PC-3 (cell line): ENCODE measurements around the gene GFOD1. TPM values are rescaled to one million over a fixed set of nuclear protein-coding genes. Genes with fewer than 3 reads are reported as not detected.

Experiments
- ATAC-seq: fragments of 200-7000 bp; cut with Tn5 transposase; 2 replicates; pipeline ENCODE4 v1.9.1; 2020; ENCODE audit warnings: mild to moderate bottlenecking, moderate library complexity
- BruUV-seq: library from RNA; stranded (reverse); fragments of 400-500 nt; replicated peaks from 2 replicates; lab custom pipeline; 2021; lab: Mats Ljungman, UMichigan
- CTCF ChIA-PET: fragments of 300-600 bp; sonication (Branson Sonifier 250); formaldehyde crosslinking; loops from one replicate; lab custom pipeline; 2022; ENCODE audit warnings: antibody characterized with exemption; lab: Charles Lee
- POLR2A ChIA-PET: fragments of 300-600 bp; sonication (Branson Sonifier 250); formaldehyde crosslinking; loops from one replicate; lab custom pipeline; 2022; ENCODE audit warnings: antibody characterized with exemption; ENCODE audit not compliant: unreplicated experiment; lab: Charles Lee
- DNase-seq: peaks from one replicate; pipeline ENCODE4 v3.0.0-alpha.2; 2015
- H2AFZ ChIP-seq: fragments of 300-600 bp; sonication (generic); 2 replicates; pipeline ENCODE4 v1.6.0; 2016; ENCODE audit warnings: antibody characterized with exemption, low read length
- H3F3A ChIP-seq: fragments of 300-600 bp; sonication (generic); one replicate; pipeline ENCODE4 v1.6.0; 2017; ENCODE audit warnings: antibody characterized with exemption, low read length, control low read depth, mild to moderate bottlenecking; ENCODE audit not compliant: unreplicated experiment
- H3K27ac ChIP-seq: fragments of 300-600 bp; sonication (generic); 2 replicates; pipeline ENCODE4 v1.5.1; 2016; ENCODE audit warnings: mild to moderate bottlenecking, low read length
- H3K27me3 ChIP-seq: fragments of 300-600 bp; sonication (generic); 2 replicates; pipeline ENCODE4 v1.6.1; 2016; ENCODE audit warnings: low read length, mixed read lengths
- H3K36me3 ChIP-seq: fragments of 300-600 bp; sonication (generic); 2 replicates; pipeline ENCODE4 v1.6.1; 2016; ENCODE audit warnings: low read depth, mixed run types, low read length, mixed read lengths
- H3K4me1 ChIP-seq: fragments of 300-600 bp; sonication (generic); 2 replicates; pipeline ENCODE4 v1.5.1; 2016; ENCODE audit warnings: low read length; ENCODE audit not compliant: insufficient read depth
- H3K4me2 ChIP-seq: fragments of 300-600 bp; sonication (generic); 2 replicates; pipeline ENCODE4 v1.6.0; 2016; ENCODE audit warnings: low read length
- H3K4me3 ChIP-seq: fragments of 300-600 bp; sonication (generic); 2 replicates; pipeline ENCODE4 v1.5.1; 2016; ENCODE audit warnings: mild to moderate bottlenecking, low read length, mixed read lengths
- H3K79me2 ChIP-seq: fragments of 300-600 bp; sonication (generic); 2 replicates; pipeline ENCODE4 v1.6.1; 2017; ENCODE audit warnings: low read length, mixed read lengths
- H3K9ac ChIP-seq: fragments of 300-600 bp; sonication (generic); 2 replicates; pipeline ENCODE4 v1.6.0; 2016; ENCODE audit warnings: mild to moderate bottlenecking, low read length
- H3K9me2 ChIP-seq: fragments of 300-600 bp; sonication (generic); replicated peaks from 2 replicates; pipeline ENCODE4 v1.6.1; 2016; ENCODE audit warnings: mixed run types, low read length, mixed read lengths
- H3K9me3 ChIP-seq: fragments of 300-600 bp; sonication (generic); 2 replicates; pipeline ENCODE4 v1.6.1; 2016; ENCODE audit warnings: low read length, mixed read lengths
- H4K20me1 ChIP-seq: fragments of 300-600 bp; sonication (generic); 2 replicates; pipeline ENCODE4 v1.6.1; 2016; ENCODE audit warnings: low read length, mixed read lengths
- EZH2 ChIP-seq: fragments of 300-600 bp; sonication (generic); IDR thresholded peaks from one replicate; pipeline ENCODE4 v1.6.1; 2017; ENCODE audit warnings: antibody characterized with exemption, mild to moderate bottlenecking, low read length; ENCODE audit not compliant: unreplicated experiment
- EZH2phosphoT487 ChIP-seq: fragments of 300-600 bp; sonication (generic); IDR thresholded peaks from 2 replicates; pipeline ENCODE4 v1.6.1; 2018; ENCODE audit warnings: mild to moderate bottlenecking, antibody characterized with exemption, low read length, borderline replicate concordance
- intact Hi-C: fragments of 100-400 bp; cut with micrococcal nuclease; formaldehyde crosslinking; loops from 2 replicates; pipeline ENCODE4 v1.9.0; 2023
- total RNA-seq: library from RNA; depleted of rRNA; stranded (reverse); fragments of >200 nt; gene quantifications from 2 replicates; pipeline ENCODE4 v1.2.3, GENCODE V29; 2014
- TF ChIP-seq, protein P1 (sequence below): fragments of 300-600 bp; sonication (generic); conservative IDR thresholded peaks from 2 replicates; pipeline ENCODE4 v1.5.1; 2017; ENCODE audit warnings: antibody characterized with exemption, low read depth, mild to moderate bottlenecking, low read length

Gene GFOD1
- total RNA-seq, 1 experiment from 2014 or later: 16.0 TPM

DNA sequence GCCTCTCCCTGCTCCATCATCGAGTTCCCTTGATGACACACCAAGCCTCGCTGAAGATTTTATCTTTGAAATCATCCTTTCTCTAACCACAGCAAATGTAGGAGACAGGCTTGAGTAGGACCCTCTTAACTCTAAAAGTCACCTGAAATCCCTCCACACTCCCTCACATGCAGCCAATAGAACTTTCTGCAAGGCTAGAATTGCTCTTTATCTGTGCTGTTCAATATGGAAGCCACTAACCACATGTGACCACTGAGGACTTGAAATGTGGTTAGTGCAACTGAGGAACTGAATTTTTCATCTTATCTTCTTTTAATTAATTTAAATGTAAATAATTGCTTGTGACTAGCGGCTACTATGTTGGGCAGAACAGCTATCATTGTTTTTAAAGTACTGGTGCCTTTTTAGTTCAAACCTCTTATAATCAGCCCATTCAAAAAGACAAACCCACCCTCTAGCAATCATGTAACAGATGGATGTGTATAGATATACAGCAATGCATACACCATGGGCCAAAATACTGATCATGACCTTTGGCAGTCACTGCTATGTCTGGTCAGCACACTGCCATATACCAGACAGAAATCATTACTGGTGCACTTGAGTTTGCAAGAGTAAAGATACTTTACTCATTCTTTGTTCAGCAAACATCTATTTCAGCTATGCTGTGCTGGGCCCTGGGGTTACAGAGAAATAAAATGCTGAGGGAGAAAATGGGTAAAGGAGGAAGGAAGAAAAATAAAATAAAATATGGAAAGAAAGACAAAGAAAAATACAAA lies 50.0 kb downstream of the GFOD1 start:
- Histone ChIP-seq H3K4me1 (peaks cover 17% of the 10 kb centered on the region), H4K20me1 (no peaks in the 10 kb centered on the region), H2AFZ (no peak overlapping the region), H3K9me2 (no peaks in the 10 kb centered on the region), H3F3A (no peaks in the 10 kb centered on the region), H3K27me3 (no peaks in the 10 kb centered on the region), H3K9me3 (no peaks in the 10 kb centered on the region), H3K9ac (peak overlapping the region; percentile 15; the same call in 1 of the 2 replicates), H3K27ac (peak overlapping the region; percentile 61), H3K4me3 (no peak overlapping the region), H3K4me2 (no peak overlapping the region), H3K36me3 (no peaks in the 10 kb centered on the region), H3K79me2 (peaks cover 20% of the 10 kb centered on the region; the same call in 1 of the 2 replicates)
- intact Hi-C loops: no loop called here
- no peak for ATAC-seq
- ChIA-PET POLR2A (no interaction called here), CTCF (no interaction called here)
- BruUV-seq: no TSS peak
- no peak for DNase-seq
- TF ChIP-seq, protein P1, sequence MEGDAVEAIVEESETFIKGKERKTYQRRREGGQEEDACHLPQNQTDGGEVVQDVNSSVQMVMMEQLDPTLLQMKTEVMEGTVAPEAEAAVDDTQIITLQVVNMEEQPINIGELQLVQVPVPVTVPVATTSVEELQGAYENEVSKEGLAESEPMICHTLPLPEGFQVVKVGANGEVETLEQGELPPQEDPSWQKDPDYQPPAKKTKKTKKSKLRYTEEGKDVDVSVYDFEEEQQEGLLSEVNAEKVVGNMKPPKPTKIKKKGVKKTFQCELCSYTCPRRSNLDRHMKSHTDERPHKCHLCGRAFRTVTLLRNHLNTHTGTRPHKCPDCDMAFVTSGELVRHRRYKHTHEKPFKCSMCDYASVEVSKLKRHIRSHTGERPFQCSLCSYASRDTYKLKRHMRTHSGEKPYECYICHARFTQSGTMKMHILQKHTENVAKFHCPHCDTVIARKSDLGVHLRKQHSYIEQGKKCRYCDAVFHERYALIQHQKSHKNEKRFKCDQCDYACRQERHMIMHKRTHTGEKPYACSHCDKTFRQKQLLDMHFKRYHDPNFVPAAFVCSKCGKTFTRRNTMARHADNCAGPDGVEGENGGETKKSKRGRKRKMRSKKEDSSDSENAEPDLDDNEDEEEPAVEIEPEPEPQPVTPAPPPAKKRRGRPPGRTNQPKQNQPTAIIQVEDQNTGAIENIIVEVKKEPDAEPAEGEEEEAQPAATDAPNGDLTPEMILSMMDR: no peak
- no peak for TF ChIP-seq EZH2
- no peak for TF ChIP-seq EZH2phosphoT487

GRCh38 chr6:13436399-13437217 lies 50.8 kb downstream of the GFOD1 start:
- no peaks in the 10 kb centered on the region for H3K9me2 ChIP-seq
- no peaks in the 10 kb centered on the region for H4K20me1 ChIP-seq
- peaks cover 17% of the 10 kb centered on the region for H3K4me1 ChIP-seq
- DNase-seq (peak; percentile 65), ATAC-seq (no peak)
- ChIA-PET POLR2A (no interaction called here), CTCF (no interaction called here)
- H3K36me3 ChIP-seq: no peaks in the 10 kb centered on the region
- H3K79me2 ChIP-seq: peaks cover 13% of the 10 kb centered on the region; the same call in 1 of the 2 replicates
- no peaks in the 10 kb centered on the region for H3K9me3 ChIP-seq
- no peak overlapping the region for H2AFZ ChIP-seq
- H3K27me3 ChIP-seq: no peaks in the 10 kb centered on the region
- TF ChIP-seq EZH2phosphoT487 (no peak), EZH2 (no peak)
- TF ChIP-seq, protein P1: no peak
- no peak overlapping the region for H3K4me3 ChIP-seq
- H3K9ac ChIP-seq: no peak overlapping the region
- no peaks in the 10 kb centered on the region for H3F3A ChIP-seq
- H3K4me2 ChIP-seq: 0 out of 2 replicates have a peak overlapping the region, but pooled peaks have one; percentile 0
- peak overlapping the region; percentile 61 for H3K27ac ChIP-seq
- no TSS peak for BruUV-seq
- intact Hi-C loops: no loop called here
